Measurements from ENCODE around the gene SH2D1A. TPM values are rescaled to one million over a fixed set of nuclear protein-coding genes. Genes with fewer than 3 reads are reported as not detected.

SH2D1A gene
- total and polyA plus RNA-seq, 2 donors (not counting 1 experiment from before 2014, with no cell fraction given) = 0.08 TPM; not detected in 1

DNA sequence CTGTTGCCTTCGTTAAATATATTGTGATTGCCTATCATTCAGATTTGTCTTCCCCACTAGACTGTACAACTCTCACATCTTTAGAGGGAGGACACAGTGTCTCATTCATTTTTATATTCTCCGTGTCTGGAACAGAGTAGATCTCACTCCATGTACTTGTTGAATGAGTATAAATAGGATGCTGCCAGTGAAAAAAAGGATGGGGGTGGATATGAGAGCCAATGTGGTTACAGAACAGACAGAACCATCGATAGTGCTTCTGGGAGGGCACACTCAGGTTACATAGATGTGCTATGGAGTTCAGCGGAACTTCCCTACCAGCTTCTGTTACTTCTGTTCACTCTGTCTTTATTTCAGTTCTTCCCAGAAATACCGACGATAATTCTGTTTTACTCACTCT, 66.9 kb downstream of the SH2D1A start:
- Histone ChIP-seq H3K4me1 (ENCODE audit: control insufficient read depth, extremely low read depth, insufficient read depth, low read length) (no peaks in the 10 kb centered on the region), H2AFZ (ENCODE audit: low read length) (no peak overlapping the region), H3K9me3 (ENCODE audit: control insufficient read depth, insufficient read depth, low read depth, low read length) (no peaks in the 10 kb centered on the region), H3K79me2 (ENCODE audit: control insufficient read depth, insufficient read depth, low read length) (no peaks in the 10 kb centered on the region), H3K27ac (ENCODE audit: insufficient read depth, low read length) (no peak overlapping the region), H3K9ac (ENCODE audit: insufficient read depth, low read length) (no peak overlapping the region), H3K4me3 (replicated peaks in 1 of 4; ENCODE audit: control extremely low read depth in 1 of 4, insufficient read depth in 1 of 4, low read depth in 3 of 4, low read length in 4 of 4) (no peak overlapping the region), H3K27me3 (ENCODE audit: control insufficient read depth, insufficient read depth, low read length) (no peaks in the 10 kb centered on the region), H3K36me3 (ENCODE audit: control insufficient read depth, insufficient read depth, low read length) (no peaks in the 10 kb centered on the region), H4K20me1 (ENCODE audit: control insufficient read depth, extremely low read depth, insufficient read depth, low read length) (no peaks in the 10 kb centered on the region), H3K4me2 (ENCODE audit: extremely low read depth, insufficient read depth, low read length) (no peak overlapping the region)
- TF ChIP-seq, protein P1, sequence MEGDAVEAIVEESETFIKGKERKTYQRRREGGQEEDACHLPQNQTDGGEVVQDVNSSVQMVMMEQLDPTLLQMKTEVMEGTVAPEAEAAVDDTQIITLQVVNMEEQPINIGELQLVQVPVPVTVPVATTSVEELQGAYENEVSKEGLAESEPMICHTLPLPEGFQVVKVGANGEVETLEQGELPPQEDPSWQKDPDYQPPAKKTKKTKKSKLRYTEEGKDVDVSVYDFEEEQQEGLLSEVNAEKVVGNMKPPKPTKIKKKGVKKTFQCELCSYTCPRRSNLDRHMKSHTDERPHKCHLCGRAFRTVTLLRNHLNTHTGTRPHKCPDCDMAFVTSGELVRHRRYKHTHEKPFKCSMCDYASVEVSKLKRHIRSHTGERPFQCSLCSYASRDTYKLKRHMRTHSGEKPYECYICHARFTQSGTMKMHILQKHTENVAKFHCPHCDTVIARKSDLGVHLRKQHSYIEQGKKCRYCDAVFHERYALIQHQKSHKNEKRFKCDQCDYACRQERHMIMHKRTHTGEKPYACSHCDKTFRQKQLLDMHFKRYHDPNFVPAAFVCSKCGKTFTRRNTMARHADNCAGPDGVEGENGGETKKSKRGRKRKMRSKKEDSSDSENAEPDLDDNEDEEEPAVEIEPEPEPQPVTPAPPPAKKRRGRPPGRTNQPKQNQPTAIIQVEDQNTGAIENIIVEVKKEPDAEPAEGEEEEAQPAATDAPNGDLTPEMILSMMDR (conservative IDR thresholded peaks at IDR 0.05 in 1 of 2, IDR thresholded peaks at IDR 0.05 in 1 of 2; ENCODE audit: low read depth in 1 of 2, low read length in 2 of 2) = no peak
- no peak for TF ChIP-seq EZH2 (IDR thresholded peaks at IDR 0.05; ENCODE audit: low read length, missing control alignments)
- no peak for DNase-seq (ENCODE audit: low read depth in 2 of 2)

DNA sequence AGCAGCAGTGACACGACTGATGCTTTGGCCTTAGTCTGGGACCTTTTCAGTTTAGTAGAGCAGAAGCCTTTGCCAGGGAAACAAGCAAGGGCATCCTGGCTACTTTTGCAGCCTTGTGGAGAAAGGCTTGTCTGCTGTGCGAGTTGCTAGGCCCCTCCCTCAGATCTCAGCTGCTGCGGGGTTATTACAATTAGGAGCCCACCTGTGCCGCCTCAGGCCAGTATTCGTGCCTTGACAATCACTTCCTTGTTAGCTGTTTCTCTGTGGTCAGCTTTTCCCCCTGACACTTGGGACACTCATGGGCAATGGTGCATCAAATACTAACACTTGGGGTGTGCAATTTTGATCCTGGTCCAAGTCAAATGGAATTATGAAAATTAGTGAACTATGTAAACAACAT, 67.9 kb downstream of the SH2D1A start:
- no peak overlapping the region for H3K4me2 ChIP-seq (ENCODE audit: extremely low read depth, insufficient read depth, low read length)

DNA sequence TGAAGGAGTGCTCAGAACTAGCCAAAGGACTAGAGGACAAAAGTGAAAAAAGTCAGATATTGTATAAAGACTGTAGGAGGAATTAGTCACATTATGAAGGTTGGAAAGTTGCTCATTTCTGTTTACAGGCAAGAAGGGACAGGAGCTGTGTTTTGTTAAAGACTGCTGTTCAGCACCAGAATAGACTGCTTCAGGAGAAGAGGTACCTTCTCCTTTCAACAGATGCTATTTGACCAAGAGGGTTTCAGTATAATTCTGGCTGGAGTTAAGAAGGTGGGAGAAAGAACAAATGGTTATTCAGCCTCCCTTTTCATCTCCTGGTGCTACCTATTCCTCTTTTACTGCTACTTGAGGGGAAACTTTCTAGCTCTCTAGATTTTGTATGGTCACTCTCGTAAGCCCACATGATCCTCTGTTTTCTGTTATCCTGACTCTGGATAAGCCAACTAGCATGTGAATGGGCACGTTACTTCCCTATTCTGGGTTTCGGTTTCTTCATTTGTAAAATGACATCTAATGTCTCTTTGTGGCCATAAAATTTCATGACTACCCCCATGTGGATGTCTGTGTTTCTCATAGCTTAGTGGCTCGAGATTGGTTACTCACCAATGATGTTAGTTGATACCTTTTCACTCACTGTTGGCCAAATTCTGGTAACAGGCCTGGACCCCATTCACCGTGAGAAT, 68.9 kb downstream of the SH2D1A start:
- Histone ChIP-seq H3K36me3 (ENCODE audit: control insufficient read depth, insufficient read depth, low read length) (no peaks in the 10 kb centered on the region), H3K27ac (ENCODE audit: insufficient read depth, low read length) (no peak overlapping the region), H3K9me3 (ENCODE audit: control insufficient read depth, insufficient read depth, low read depth, low read length) (no peaks in the 10 kb centered on the region), H3K27me3 (ENCODE audit: control insufficient read depth, insufficient read depth, low read length) (no peaks in the 10 kb centered on the region), H3K4me1 (ENCODE audit: control insufficient read depth, extremely low read depth, insufficient read depth, low read length) (no peaks in the 10 kb centered on the region), H3K4me2 (ENCODE audit: extremely low read depth, insufficient read depth, low read length) (no peak overlapping the region), H3K79me2 (ENCODE audit: control insufficient read depth, insufficient read depth, low read length) (no peaks in the 10 kb centered on the region), H3K4me3 (replicated peaks in 1 of 4; ENCODE audit: control extremely low read depth in 1 of 4, insufficient read depth in 1 of 4, low read depth in 3 of 4, low read length in 4 of 4) (no peak overlapping the region), H2AFZ (ENCODE audit: low read length) (no peak overlapping the region), H4K20me1 (ENCODE audit: control insufficient read depth, extremely low read depth, insufficient read depth, low read length) (no peaks in the 10 kb centered on the region), H3K9ac (ENCODE audit: insufficient read depth, low read length) (no peak overlapping the region)
- no peak for DNase-seq (ENCODE audit: low read depth in 2 of 2)
- no peak for TF ChIP-seq EZH2 (IDR thresholded peaks at IDR 0.05; ENCODE audit: low read length, missing control alignments)
- TF ChIP-seq, protein P1 (conservative IDR thresholded peaks at IDR 0.05 in 1 of 2, IDR thresholded peaks at IDR 0.05 in 1 of 2; ENCODE audit: low read depth in 1 of 2, low read length in 2 of 2) = no peak

More for the DNA sequence above, 67.9 kb downstream of the SH2D1A start:
- Histone ChIP-seq H3K27ac (ENCODE audit: insufficient read depth, low read length) (no peak overlapping the region), H3K4me3 (replicated peaks in 1 of 4; ENCODE audit: control extremely low read depth in 1 of 4, insufficient read depth in 1 of 4, low read depth in 3 of 4, low read length in 4 of 4) (no peak overlapping the region), H3K36me3 (ENCODE audit: control insufficient read depth, insufficient read depth, low read length) (no peaks in the 10 kb centered on the region), H3K79me2 (ENCODE audit: control insufficient read depth, insufficient read depth, low read length) (no peaks in the 10 kb centered on the region), H3K4me1 (ENCODE audit: control insufficient read depth, extremely low read depth, insufficient read depth, low read length) (no peaks in the 10 kb centered on the region), H2AFZ (ENCODE audit: low read length) (no peak overlapping the region), H3K9ac (ENCODE audit: insufficient read depth, low read length) (no peak overlapping the region), H3K9me3 (ENCODE audit: control insufficient read depth, insufficient read depth, low read depth, low read length) (no peaks in the 10 kb centered on the region), H4K20me1 (ENCODE audit: control insufficient read depth, extremely low read depth, insufficient read depth, low read length) (no peaks in the 10 kb centered on the region), H3K27me3 (ENCODE audit: control insufficient read depth, insufficient read depth, low read length) (no peaks in the 10 kb centered on the region)
- TF ChIP-seq, protein P1 (conservative IDR thresholded peaks at IDR 0.05 in 1 of 2, IDR thresholded peaks at IDR 0.05 in 1 of 2; ENCODE audit: low read depth in 1 of 2, low read length in 2 of 2) = no peak
- DNase-seq (ENCODE audit: low read depth in 2 of 2) = no peak
